ENCODE measurements around the gene UMAD1. TPM values are rescaled to one million over a fixed set of nuclear protein-coding genes. Genes with fewer than 3 reads are reported as not detected.
A peak's percentile ranks its signal among the peaks of the same experiment; 100 is the strongest.

UMAD1 gene
- total RNA-seq, 2 donors from 2014 or later, result 19.5 to 31.4 TPM

DNA sequence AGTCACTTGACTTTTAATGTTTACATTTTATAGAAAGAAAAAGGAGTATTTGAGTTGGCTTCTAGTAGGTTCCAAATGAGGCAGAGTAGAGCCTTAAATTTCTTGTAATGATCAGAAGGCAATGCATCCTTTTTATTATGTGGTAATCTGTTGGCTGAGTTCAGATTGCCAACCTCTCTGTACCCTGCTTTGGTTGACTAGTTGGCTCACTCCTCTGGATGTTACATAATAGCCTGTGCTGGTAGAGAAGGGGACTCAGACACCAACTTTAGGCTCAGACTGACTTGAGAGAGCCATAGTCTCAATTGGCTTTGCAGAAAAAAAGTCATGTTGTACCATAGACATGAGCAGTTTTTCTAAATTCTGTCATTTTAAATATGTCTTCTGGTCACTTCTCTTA, 281.3 kb downstream of the UMAD1 start:
- TF ChIP-seq POLR2AphosphoS5 (IDR thresholded peaks at IDR 0.05) (no peak), POLR2A (IDR thresholded peaks at IDR 0.05) (no peak)
- TF ChIP-seq, protein P1, sequence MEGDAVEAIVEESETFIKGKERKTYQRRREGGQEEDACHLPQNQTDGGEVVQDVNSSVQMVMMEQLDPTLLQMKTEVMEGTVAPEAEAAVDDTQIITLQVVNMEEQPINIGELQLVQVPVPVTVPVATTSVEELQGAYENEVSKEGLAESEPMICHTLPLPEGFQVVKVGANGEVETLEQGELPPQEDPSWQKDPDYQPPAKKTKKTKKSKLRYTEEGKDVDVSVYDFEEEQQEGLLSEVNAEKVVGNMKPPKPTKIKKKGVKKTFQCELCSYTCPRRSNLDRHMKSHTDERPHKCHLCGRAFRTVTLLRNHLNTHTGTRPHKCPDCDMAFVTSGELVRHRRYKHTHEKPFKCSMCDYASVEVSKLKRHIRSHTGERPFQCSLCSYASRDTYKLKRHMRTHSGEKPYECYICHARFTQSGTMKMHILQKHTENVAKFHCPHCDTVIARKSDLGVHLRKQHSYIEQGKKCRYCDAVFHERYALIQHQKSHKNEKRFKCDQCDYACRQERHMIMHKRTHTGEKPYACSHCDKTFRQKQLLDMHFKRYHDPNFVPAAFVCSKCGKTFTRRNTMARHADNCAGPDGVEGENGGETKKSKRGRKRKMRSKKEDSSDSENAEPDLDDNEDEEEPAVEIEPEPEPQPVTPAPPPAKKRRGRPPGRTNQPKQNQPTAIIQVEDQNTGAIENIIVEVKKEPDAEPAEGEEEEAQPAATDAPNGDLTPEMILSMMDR (IDR thresholded peaks at IDR 0.05), result no peak
- Histone ChIP-seq H3K4me3 (no peak overlapping the region), H3K27ac (peak overlapping the region in 1 of 2 donors; percentile 13), H3K27me3 (replicated peaks; ENCODE audit: insufficient read depth) (no peaks in the 10 kb centered on the region), H3K9me3 (no peaks in the 10 kb centered on the region), H3K36me3 (no peaks in the 10 kb centered on the region), H3K4me1 (replicated peaks) (no peaks in the 10 kb centered on the region)
- intact Hi-C loops (cut with DNase I), result no loop called here
- no peak for DNase-seq (ENCODE audit: low spot score)

DNA sequence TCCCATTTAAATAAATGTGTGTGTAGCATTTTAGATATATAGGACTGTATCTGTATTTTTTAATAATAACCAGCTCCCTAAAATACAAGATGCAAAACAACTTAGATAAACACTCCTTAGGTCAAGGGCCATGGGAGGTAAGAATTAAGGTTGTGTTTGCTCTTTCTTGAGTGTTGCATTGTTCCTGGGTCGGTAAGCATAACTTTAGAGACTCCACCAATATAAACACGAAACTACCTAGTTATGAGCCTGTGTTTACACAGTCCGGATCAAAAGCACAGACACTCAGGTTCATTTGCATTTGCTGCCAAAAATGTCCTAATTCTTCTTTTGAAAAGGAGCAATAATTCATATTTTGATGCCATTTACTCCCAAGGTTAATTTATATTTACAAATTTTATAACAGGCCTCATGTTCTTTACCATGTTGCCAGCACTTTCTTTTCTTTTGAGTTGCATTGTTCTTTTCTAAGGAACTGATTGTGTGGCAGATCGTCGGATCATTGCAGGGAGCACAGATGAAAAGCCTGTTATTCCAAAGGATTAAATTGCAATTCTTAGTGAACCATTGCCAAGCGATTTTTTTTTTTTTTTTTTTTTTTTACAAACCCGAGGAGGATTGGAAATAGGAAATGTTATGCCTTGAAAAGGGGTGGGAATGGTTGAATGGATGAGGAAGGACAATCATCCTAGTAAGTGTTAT, 282.3 kb downstream of the UMAD1 start:
- H3K4me1 ChIP-seq (replicated peaks), result no peaks in the 10 kb centered on the region
- H3K9me3 ChIP-seq, result no peaks in the 10 kb centered on the region
- DNase-seq (ENCODE audit: low spot score), result no peak
- no peaks in the 10 kb centered on the region for H3K27me3 ChIP-seq (replicated peaks; ENCODE audit: insufficient read depth)
- no peak overlapping the region for H3K4me3 ChIP-seq
- TF ChIP-seq, protein P1 (IDR thresholded peaks at IDR 0.05), result no peak
- no peak for TF ChIP-seq POLR2AphosphoS5 (IDR thresholded peaks at IDR 0.05)
- no peak for TF ChIP-seq POLR2A (IDR thresholded peaks at IDR 0.05)
- H3K27ac ChIP-seq, result peak overlapping the region; percentile 1 to 36
- no peaks in the 10 kb centered on the region for H3K36me3 ChIP-seq
- intact Hi-C loops (cut with DNase I), result no loop called here
- 19% methylated on average over 7 of the region's 7 CpGs for WGBS

DNA sequence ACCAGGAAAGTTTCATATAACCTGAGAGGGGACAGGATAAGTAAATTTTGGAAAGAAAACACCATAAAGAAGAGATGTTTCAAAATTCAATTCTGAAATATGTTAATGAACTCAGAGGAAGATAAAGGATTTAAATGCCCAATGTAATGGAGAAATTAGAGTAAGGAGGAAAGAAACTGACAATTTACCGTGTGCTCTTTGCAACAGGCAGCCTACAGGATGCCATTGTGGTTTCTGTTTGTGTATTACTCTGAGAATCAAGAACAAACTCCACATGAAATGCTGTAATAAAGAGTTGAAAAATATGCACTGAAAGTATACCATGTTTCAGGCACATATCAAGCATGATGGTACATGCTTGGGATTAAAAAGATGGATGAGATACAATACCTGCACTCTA, 283.3 kb downstream of the UMAD1 start:
- Histone ChIP-seq H3K9me3 (no peaks in the 10 kb centered on the region), H3K27me3 (replicated peaks; ENCODE audit: insufficient read depth) (no peaks in the 10 kb centered on the region), H3K4me1 (replicated peaks) (no peaks in the 10 kb centered on the region), H3K36me3 (no peaks in the 10 kb centered on the region), H3K4me3 (no peak overlapping the region), H3K27ac (no peak overlapping the region)
- DNase-seq (ENCODE audit: low spot score), result no peak
- 80% methylated on average over 1 of the region's 1 CpG for WGBS
- TF ChIP-seq POLR2AphosphoS5 (IDR thresholded peaks at IDR 0.05) (no peak), POLR2A (IDR thresholded peaks at IDR 0.05) (no peak)
- TF ChIP-seq, protein P1 (IDR thresholded peaks at IDR 0.05), result no peak
- intact Hi-C loops (cut with DNase I), result no loop called here

DNA sequence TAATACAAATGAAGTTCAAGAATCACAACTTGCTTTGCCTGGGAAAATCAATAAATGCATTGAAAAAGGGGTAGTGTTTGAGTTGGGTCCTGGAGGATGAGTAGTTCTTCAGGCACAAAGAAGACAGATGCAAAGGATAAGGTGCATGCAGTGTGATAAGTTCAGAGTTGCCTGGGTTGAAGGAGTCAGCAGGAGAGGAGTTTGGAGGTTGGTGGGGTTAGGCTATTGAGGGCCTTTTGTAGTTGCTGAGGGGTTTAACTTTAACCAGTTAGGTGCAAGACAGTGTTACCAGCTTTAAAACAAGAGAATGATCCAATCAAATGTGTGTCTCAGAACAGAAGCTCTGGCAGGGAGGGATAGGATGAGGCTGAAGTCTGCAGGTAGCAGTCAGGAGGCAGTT, 283.8 kb downstream of the UMAD1 start:
- Histone ChIP-seq H3K4me3 (no peak overlapping the region), H3K4me1 (replicated peaks) (no peaks in the 10 kb centered on the region), H3K36me3 (no peaks in the 10 kb centered on the region), H3K27me3 (replicated peaks; ENCODE audit: insufficient read depth) (no peaks in the 10 kb centered on the region), H3K27ac (no peak overlapping the region), H3K9me3 (no peaks in the 10 kb centered on the region)
- TF ChIP-seq POLR2AphosphoS5 (IDR thresholded peaks at IDR 0.05), result no peak
- TF ChIP-seq, protein P1 (IDR thresholded peaks at IDR 0.05), result no peak
- TF ChIP-seq POLR2A (IDR thresholded peaks at IDR 0.05), result no peak
- no peak for DNase-seq (ENCODE audit: low spot score)
- intact Hi-C loops (cut with DNase I), result no loop called here

Small RNAs within 50 kb of the gene (small RNA-seq; reads per million reads assigned to genes)
- 0 reads per million in 2 donors for gene RNU6-534P

Other genes with a start within 250 kb of the UMAD1 start
- 1 to 10 TPM; 1.8 to 6.2 TPM for gene COL28A1, start 104.9 kb upstream of the UMAD1 start, total RNA-seq
- 10 to 100 TPM; 52.3 to 85.6 TPM for gene MIOS, start 73.9 kb upstream of the UMAD1 start, total RNA-seq
- gene RPA3, start 77.9 kb downstream of the UMAD1 start, total RNA-seq, result 10 to 100 TPM; 28.2 to 29.5 TPM